ENCODE data around the gene GLUD1. TPM values are rescaled to one million over a fixed set of nuclear protein-coding genes. Genes with fewer than 3 reads are reported as not detected.
"Not testable (repeated sequence)": the region's sequence is repeated elsewhere in the genome, so short reads cannot be mapped to it uniquely, and the experiment has no call there.

Gene GLUD1
- total RNA-seq, 2 donors from 2014 or later, result 111 to 120 TPM

DNA sequence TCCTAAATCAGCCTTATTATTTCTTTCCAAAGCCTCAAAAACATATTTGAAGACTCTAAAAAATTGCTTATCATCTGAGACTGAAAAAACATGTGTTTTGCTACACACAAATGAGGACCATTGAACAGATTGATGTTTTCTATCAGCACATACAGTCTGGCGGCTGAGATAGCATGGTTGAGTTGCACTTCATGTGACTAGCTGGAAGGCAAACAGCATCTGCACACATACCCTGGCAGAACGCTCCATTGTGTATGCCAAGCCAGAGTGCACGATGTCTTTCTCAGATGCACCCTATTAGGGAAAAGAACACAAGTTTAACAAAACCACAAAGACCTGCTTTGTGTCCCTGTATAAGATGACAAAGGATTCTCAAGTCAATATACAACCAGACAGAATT, 41.5 kb downstream of the GLUD1 start:
- Mint-ChIP-seq H3K27me3 (no peaks in the 10 kb centered on the region), H3K9me3 (no peaks in the 10 kb centered on the region), H3K36me3 (peaks cover 8% of the 10 kb centered on the region), H3K4me1 (ENCODE audit: low read depth in 2 of 2) (peaks cover 0 to 2% of the 10 kb centered on the region in 2 donors), H3K27ac (no peak overlapping the region), H3K4me3 (no peak overlapping the region)
- DNase-seq (ENCODE audit: low spot score) (no peak), ATAC-seq (no peak)

DNA sequence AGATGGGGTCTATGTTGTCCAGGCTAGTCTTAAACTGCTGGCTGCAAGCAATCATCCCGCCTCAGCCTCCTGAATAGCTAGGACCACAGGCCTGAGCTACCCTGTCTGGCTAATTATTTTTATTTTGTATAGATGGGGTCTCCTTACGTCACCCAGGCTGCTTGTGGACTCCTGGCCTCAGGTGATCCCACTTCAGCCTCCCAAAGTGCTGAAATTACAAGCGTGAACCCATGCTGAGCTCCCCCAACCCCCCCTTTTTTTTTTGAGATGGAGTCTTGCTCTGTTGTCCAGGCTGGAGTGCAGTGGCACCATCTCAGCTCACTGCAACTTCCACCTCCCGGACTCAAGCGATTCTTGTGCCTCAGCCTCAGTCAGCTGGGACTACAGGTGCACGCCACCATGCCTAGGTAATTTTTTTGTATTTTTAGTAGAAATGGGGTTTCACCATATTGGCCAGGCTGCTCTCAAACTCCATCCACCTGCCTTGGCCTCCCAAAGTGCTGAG, 49.2 kb downstream of the GLUD1 start:
- Mint-ChIP-seq H3K4me3 (no peak overlapping the region), H3K9me3 (no peaks in the 10 kb centered on the region), H3K4me1 (ENCODE audit: low read depth in 2 of 2) (no peaks in the 10 kb centered on the region), H3K27ac (no peak overlapping the region), H3K27me3 (no peaks in the 10 kb centered on the region), H3K36me3 (peaks cover 4% of the 10 kb centered on the region)
- ATAC-seq (no peak), DNase-seq (ENCODE audit: low spot score) (no peak)

DNA sequence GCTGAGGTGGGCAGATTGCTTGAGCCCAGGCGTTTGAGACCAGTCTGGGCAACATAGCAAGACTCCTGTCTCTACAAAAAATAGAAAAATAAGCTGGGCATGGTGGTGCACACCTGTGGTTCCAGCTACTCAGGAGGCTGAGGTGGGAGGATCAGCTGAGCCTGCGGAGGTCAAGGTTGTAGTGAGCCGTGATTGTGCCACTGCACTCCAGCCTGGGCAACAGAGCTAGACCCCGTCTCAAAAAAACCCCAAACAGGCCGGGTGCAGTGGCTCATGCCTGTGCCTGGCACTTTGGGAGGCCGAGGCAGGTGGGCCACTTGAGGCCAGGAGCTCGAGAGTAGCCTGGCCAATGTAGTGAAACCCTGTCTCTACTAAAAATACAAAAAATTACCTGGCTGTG, 51.1 kb downstream of the GLUD1 start:
- not testable (repeated sequence) for H3K4me3 Mint-ChIP-seq; ATAC-seq; H3K27ac Mint-ChIP-seq; DNase-seq (ENCODE audit: low spot score); H3K27me3 Mint-ChIP-seq; H3K36me3 Mint-ChIP-seq; H3K4me1 Mint-ChIP-seq (ENCODE audit: low read depth in 2 of 2); H3K9me3 Mint-ChIP-seq

DNA sequence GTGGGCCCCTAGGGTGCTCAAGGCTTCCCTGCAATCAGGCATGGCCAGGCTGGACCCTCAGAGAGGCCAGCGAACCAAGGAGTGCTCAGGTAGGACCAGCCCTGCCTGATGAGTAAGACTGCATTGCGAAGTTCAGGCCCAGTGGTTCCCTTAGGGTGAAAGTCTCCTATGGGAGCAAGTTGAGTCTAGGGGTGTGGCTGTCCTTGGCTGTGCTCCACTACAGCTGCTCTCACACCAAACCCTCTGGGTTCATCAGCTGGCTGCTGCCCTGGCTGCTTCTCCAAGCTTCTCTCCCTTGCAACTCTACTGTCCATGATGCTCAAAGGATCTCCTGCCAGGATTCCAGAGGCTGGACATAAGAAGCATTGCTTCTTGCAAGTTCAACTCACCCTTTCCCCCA, 55.9 kb downstream of the GLUD1 start:
- peaks cover 0 to 5% of the 10 kb centered on the region in 2 donors for H3K27me3 Mint-ChIP-seq
- H3K27ac Mint-ChIP-seq, result no peak overlapping the region
- H3K4me3 Mint-ChIP-seq, result no peak overlapping the region

DNA sequence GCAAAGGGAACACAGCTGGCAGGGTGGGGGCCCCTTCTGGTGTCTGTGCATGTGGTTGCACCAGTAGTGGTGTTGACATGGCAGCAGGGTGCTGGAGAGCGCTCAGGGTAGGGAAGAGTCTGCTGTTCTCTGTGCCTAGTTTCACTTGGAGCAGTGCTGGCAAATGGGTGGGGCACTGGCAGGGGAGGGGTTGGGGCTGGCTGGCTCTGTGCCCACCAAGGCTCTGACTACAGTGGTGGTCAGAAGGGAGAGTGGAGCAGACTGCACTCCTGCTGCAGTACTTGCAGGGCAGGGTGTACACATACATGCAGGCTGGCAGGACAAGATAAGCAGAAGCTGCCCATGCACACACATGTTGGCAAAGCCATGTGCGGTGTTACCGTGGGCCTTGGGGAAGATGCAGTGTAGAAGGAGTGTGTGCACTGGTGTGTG, 56.3 kb downstream of the GLUD1 start:
- Mint-ChIP-seq H3K4me1 (ENCODE audit: low read depth in 2 of 2) (no peaks in the 10 kb centered on the region), H3K36me3 (peaks cover 3% of the 10 kb centered on the region), H3K4me3 (no peak overlapping the region), H3K27ac (no peak overlapping the region), H3K9me3 (no peaks in the 10 kb centered on the region), H3K27me3 (peaks cover 0 to 5% of the 10 kb centered on the region in 2 donors)
- ATAC-seq, result peak; percentile 43 to 65
- no peak for DNase-seq (ENCODE audit: low spot score)

More for the DNA sequence above, 55.9 kb downstream of the GLUD1 start:
- no peaks in the 10 kb centered on the region for H3K4me1 Mint-ChIP-seq (ENCODE audit: low read depth in 2 of 2)
- DNase-seq (ENCODE audit: low spot score) (no peak), ATAC-seq (peak; percentile 36 to 48)
- no peaks in the 10 kb centered on the region for H3K9me3 Mint-ChIP-seq
- peaks cover 4% of the 10 kb centered on the region for H3K36me3 Mint-ChIP-seq

DNA sequence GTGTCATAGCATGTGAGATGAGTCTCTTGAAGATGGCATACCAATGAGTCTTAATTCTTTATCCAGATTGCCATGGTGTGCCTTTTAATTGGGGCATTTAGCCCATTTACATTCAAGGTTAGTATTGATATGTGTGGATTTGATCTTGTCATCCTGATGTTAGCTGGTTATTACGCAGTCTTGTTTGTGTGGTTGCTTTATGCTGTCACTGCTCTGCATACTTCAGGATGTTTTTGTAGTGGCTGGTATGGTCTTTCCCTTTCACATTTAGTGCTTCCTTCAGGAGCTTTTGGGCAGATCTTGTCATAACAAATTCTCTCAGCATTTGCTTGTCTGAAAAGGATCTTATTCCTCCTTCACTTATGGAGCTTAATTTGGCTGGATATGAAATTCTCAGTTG, 58.0 kb downstream of the GLUD1 start:
- H3K9me3 Mint-ChIP-seq, result no peaks in the 10 kb centered on the region
- H3K4me3 Mint-ChIP-seq, result no peak overlapping the region
- DNase-seq (ENCODE audit: low spot score) (no peak), ATAC-seq (no peak)
- no peaks in the 10 kb centered on the region for H3K4me1 Mint-ChIP-seq (ENCODE audit: low read depth in 2 of 2)
- no peak overlapping the region for H3K27ac Mint-ChIP-seq
- H3K36me3 Mint-ChIP-seq, result no peaks in the 10 kb centered on the region
- H3K27me3 Mint-ChIP-seq, result peaks cover 0 to 5% of the 10 kb centered on the region in 2 donors

DNA sequence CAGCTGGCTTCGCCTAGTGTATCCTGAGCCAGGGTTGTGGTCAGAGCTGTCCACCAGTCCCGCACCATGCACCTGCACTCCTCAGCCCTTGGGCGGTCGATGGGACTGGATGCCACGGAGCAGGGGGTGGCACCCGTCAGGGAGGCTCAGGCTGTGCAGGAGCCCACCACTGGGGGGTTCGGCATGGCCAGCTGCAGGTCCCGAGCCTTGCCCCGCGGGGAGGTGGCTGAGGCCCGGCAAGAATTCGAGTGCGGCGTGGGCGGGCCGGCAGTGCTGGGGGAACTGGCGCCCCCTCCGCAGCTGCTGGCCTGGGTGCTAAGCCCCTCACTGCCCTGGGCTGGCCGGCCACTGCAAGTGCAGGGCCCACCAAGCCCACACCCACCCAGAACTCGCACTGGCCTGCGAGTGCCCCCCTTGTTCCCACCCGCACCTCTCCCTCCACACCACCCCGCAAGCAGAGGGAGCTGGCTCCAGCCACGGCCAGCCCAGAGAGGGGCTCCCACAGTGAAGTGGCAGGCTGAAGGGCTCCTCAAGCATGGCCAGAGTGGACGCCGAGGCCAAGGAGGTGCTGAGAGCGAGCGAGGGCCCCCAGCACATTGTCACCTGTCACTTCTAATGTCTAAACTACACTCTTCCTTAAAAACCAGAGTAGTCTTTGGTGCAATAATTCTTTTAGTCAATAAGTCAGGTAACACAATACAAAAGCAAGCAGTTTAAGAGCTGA, 63.6 kb downstream of the GLUD1 start:
- Mint-ChIP-seq H3K27ac (no peak overlapping the region), H3K4me1 (ENCODE audit: low read depth in 2 of 2) (no peaks in the 10 kb centered on the region), H3K4me3 (no peak overlapping the region), H3K27me3 (peaks cover 0 to 5% of the 10 kb centered on the region in 2 donors), H3K9me3 (no peaks in the 10 kb centered on the region), H3K36me3 (no peaks in the 10 kb centered on the region)
- ATAC-seq (no peak), DNase-seq (ENCODE audit: low spot score) (no peak)

DNA sequence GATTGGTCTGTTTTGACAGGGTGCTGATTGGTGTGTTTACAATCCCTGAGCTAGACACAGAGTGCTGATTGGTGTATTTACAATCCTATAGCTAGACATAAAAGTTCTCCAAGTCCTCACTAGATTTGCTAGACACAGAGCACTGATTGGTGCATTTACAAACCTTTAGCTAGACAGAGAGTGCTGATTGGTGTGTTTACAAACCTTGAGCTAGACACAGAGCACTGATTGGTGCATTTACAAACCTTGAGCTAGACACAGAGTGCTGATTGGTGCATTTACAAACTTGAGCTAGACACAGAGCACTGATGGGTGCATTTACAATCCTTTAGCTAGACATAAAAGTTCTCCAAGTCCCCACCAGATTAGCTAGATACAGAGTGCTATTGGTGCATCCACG, 64.2 kb downstream of the GLUD1 start:
- ATAC-seq, result not testable (repeated sequence)

DNA sequence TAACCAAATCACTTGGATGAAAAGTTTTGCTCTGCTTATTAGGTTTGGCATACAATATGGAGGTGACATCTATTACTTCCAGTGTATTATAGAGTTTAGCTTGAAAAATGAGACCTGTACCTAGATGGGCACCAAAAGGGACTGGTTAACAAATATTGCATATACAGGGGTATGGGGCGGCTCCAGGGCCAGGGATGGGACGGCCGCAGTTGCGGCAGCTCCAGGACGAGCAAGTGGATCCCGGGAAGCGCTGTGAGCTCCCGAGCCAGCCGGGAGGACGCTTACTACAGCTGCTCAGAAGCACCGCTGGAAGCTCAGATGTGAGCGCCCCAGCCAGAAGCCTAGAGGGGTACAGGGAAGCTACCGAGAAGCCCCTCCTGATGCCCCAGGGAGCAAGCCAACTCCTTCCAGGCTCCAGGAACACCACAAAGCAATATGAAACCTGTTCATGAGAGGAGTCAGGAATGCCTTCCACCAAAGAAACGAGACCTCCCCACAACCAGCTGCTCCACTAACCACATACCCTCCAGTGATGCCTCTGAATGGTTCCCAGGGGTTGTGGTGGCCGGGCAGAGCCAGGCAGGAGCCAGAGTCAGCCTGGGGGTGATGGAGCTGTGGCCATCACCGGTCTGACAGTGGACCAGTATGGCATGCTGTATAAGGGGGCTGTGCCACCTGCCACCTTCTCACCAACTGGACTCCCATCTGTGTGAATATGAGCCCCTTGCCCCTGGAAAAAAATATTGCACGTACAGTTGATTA, 67.7 kb downstream of the GLUD1 start:
- H3K27me3 Mint-ChIP-seq; H3K4me3 Mint-ChIP-seq; ATAC-seq; H3K9me3 Mint-ChIP-seq; H3K27ac Mint-ChIP-seq; H3K4me1 Mint-ChIP-seq (ENCODE audit: low read depth in 2 of 2); H3K36me3 Mint-ChIP-seq; DNase-seq (ENCODE audit: low spot score): not testable (repeated sequence)

More for the DNA sequence above, 64.2 kb downstream of the GLUD1 start:
- not testable (repeated sequence) for DNase-seq (ENCODE audit: low spot score); H3K27ac Mint-ChIP-seq; H3K36me3 Mint-ChIP-seq; H3K4me1 Mint-ChIP-seq (ENCODE audit: low read depth in 2 of 2); H3K27me3 Mint-ChIP-seq; H3K4me3 Mint-ChIP-seq; H3K9me3 Mint-ChIP-seq

DNA sequence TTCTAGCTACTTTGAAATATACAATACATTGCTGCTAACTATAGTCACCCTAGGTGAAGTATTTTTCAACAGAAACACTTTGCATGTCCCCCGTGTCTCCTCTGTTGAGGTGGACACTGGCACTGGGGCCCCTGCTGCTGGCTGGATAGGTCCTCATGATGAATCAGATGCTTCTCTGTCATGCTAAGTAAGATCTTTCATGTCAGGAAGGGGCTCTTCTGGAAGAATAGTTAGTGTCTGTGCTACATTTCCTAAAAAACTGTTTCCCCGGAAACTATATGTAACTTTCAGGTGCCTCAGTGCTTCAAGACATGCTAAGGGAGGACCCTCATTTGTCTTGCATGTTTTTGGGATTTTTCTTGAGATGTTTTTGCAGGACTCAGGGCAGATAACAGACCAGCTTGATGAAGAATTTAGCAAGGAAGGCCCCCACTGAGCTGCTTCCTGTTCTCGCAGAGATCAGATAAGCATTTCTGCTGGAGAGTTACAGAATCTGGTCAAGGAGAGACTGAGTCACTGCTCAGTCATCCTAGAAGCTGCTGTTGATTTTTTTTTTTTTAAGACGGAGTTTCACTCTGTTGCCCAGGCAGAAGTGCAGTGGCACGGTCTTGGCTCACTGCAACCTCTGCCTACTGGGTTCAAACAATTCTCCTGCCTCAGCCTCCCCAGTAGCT, 69.2 kb downstream of the GLUD1 start:
- H3K4me1 Mint-ChIP-seq (ENCODE audit: low read depth in 2 of 2); DNase-seq (ENCODE audit: low spot score); H3K4me3 Mint-ChIP-seq; H3K27ac Mint-ChIP-seq; H3K36me3 Mint-ChIP-seq; H3K27me3 Mint-ChIP-seq; ATAC-seq; H3K9me3 Mint-ChIP-seq: not testable (repeated sequence)

DNA sequence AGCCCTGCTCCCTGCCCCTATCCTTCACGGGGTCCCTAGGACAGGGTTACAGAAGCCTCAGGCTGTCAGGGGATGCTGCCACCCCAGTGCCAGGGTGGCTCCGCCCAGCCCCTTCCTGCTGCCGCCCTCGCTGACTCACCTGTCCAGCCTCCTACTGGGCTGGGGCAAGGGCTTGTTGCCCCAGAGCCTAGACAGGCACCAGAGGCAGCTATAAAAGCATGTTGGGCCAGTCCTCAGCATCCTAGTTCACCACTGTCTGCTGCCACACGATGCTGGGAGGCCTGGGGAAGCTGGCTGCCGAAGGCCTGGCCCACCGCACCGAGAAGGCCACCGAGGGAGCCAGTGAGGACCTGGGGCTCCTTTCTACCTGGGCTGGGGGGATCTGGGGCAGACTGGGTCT, 74.6 kb downstream of the GLUD1 start, which contains the start of gene FAM25A:
FAM25A (plus strand) TSS at position 239 of the 400 bp plus-strand sequence; CDS start at position 270, 31 bp downstream.
- not testable (repeated sequence) for H3K4me3 Mint-ChIP-seq

DNA sequence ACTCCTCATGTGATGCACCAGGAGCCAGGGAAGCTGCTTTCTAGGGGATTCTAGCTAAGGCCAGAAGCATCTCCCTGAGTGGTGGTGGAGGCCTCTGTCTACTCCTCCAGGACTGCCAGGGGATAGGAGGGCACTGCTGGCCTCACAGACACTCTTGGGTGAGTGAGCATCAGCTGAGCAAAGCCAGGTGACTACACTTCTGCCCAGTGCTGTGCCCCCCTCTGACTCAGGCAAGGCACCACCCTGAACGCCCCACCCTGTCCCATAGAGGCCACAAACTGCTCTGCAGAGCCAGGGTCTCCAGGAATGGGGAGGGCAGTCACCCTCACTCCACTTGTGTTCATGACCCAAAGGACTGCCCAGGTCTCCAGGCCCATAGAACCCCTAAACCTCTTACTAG, 75.1 kb downstream of the GLUD1 start:
- H3K27ac Mint-ChIP-seq; H3K4me1 Mint-ChIP-seq (ENCODE audit: low read depth in 2 of 2); H3K27me3 Mint-ChIP-seq; H3K9me3 Mint-ChIP-seq; H3K4me3 Mint-ChIP-seq; DNase-seq (ENCODE audit: low spot score); H3K36me3 Mint-ChIP-seq; ATAC-seq: not testable (repeated sequence)

More for the DNA sequence above, 74.6 kb downstream of the GLUD1 start, which contains the start of gene FAM25A:
- not testable (repeated sequence) for H3K4me1 Mint-ChIP-seq (ENCODE audit: low read depth in 2 of 2); DNase-seq (ENCODE audit: low spot score); H3K27me3 Mint-ChIP-seq; ATAC-seq; H3K27ac Mint-ChIP-seq; H3K36me3 Mint-ChIP-seq; H3K9me3 Mint-ChIP-seq

DNA sequence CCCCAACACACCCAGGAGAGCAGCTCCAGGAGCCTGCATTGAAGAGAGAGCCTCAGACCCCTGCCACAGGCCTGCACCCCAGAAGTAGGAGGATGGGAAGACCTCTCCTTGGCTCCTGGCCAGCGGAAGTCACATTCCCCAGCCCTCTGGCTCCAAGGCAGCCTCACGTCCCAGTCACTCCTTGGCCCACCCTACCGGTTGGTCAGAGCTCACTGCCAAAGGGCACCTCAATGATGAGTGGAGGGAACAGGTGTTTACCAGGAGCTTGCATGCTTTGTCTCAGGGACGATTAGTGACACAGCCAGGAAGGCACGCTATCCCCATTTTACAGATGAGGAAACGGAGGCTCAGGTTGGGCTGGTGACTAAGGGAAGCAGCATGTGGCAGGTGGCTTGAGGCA, 75.6 kb downstream of the GLUD1 start:
- not testable (repeated sequence) for H3K9me3 Mint-ChIP-seq; H3K4me1 Mint-ChIP-seq (ENCODE audit: low read depth in 2 of 2); H3K4me3 Mint-ChIP-seq; H3K36me3 Mint-ChIP-seq; ATAC-seq; DNase-seq (ENCODE audit: low spot score); H3K27me3 Mint-ChIP-seq; H3K27ac Mint-ChIP-seq

DNA sequence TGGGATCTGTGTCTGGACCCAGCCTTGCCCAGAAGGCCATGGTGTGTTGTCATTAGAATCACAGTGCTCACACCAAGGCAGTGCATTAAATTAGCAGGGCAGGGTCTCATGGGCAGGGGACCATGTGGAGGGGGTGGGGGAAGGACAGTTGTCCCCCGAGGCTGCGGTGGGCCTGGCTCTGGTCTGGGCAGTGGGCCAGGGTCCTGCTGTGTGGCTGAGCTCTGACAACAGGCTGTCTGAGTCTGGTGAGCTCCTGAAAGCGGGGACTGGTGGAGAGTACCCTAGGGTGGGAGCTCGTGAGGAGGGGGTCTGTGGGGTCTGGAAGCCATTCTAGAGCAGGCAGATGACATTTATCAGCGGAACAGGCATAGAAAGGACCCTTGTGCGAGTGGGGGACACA, 76.5 kb downstream of the GLUD1 start:
- not testable (repeated sequence) for H3K4me3 Mint-ChIP-seq; ATAC-seq; H3K9me3 Mint-ChIP-seq; H3K4me1 Mint-ChIP-seq (ENCODE audit: low read depth in 2 of 2); H3K36me3 Mint-ChIP-seq; H3K27me3 Mint-ChIP-seq; DNase-seq (ENCODE audit: low spot score); H3K27ac Mint-ChIP-seq

All from natural killer cell treated with Interleukin-12 subunit alpha and Interleukin-12 subunit beta and Interleukin-15 and Interleukin-18, amount 100 ng/mL, for 72 hours (primary cell).